Right hindlimb (tissue), 1 donor: Measurements from ENCODE around the gene FAM83B.
"Not testable (repeated sequence)": the region's sequence is repeated elsewhere in the genome, so short reads cannot be mapped to it uniquely, and the experiment has no call there.

ENCODE experiments used
- DNase-seq: peaks from one replicate; pipeline ENCODE4 v3.0.0-alpha.2; 2018

Gene FAM83B

DNA sequence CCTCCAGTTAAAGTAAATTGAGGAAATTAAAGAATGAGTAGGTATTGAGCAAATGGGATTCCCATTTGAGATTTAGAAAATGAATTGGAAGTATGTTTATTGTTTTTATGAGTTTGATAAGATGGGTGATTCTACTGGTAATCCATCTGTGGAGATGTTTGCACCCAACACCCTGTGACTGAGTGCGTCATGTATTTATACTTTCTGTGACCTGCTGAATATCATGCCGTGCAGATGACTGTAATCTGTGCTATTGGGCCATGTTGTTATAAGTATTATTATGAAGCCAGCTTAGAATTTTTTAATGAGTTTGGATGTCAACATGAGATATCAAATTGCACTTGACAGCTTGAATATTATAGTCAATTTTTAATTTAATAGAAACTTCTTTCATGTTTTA lies 17.7 kb downstream of the FAM83B start:
- no peak for DNase-seq

DNA sequence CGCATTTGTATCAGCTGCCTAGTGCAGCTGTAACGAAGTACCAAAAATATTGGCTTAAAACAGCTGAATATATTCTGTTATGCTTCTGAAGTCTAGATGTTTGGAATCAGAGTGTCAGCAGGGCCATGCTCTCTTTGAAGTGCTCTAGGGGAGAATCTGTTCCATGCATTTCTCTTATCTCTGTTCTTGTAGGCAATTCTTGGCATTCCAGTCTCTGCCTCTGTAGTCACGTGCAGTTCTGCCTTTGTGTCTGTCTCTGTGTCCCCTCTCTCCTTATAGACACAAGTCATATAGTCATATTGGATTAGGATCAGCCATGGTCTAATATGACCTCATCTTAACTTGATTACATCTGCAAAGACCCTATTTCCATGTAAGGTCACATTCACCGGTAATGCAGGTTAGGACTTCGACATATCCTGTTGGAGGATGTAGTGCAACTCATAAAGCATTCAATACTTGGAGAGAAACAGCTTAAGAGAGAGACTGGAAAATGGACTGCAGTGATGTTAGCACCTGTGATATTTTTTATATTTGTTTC lies 18.6 kb downstream of the FAM83B start:
- no peak for DNase-seq

- DNase-seq, result no peak
Observed at GRCh38 chr6:54868556-54868955, 22.0 kb downstream of the FAM83B start.

GRCh38 chr6:54873599-54873998 lies 27.0 kb downstream of the FAM83B start:
- DNase-seq, result no peak

DNA sequence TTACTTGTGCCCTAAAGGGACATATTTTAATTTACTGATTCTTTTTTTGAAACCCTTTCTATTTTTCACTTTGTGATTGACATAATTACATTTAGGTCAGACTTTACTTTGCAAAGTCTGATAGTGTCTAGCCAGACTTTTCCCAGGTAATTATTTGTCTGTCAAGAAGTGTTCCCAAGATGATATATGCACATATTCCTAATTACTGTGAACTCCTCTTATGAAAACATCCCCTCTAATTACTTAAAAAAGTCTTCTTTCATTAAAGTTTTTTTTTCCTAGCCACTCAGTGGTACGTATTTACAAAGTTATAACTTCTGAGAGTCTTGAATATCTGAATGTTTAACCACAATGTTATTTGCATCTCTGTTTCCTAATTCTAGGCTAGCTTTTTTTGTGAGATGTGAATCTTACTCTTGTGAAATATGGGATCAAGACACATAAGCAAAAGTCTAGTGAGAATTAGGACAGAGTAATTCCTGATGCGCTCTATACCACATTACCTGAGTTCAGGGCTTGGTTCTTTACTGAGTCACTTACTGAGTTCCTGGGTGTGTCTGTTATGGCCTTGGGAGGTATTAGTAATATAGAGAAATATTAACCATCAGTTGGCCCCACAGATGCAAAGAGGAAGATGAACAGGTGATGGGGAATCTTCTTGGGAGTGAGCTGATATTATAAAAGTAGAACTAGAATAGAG lies 27.9 kb downstream of the FAM83B start:
- DNase-seq, result no peak

DNA sequence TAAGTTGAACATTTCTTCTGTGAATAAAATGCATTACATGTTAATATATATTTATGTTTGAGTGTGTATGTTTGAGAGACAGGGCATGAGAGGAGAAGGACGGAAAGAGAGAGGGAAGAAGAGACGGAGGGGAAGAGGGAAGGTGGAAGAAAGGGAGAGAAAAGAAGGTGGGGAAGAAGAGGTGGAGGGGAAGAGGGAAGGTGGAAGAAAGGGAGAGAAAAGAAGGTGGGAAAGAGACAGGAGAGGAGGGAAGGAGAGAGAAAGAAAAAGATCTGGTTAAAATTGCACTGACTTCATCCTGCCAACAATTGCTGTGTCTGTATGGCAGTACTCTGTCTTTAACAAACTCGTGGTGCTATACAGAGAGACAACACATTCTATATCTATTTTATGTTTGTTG lies 29.0 kb downstream of the FAM83B start:
- no peak for DNase-seq

DNA sequence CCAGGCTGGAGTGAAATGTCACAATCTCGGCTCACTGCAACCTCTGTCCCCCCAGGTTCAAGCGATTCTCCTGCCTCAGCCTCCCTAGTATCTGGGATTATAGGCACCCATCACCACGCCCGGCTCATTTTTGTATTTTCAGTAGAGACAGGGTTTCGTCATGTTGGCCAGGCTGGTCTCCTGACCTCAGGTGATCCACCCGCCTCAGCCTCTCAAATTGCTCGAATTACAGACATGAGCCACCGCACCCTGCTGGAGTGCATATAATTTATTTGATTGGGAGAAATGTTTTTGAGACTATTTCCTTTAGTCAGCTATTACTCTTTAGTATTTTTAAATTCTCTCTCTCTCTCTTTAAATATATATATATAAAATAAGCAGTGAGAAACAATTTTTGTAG lies 29.8 kb downstream of the FAM83B start:
- no peak for DNase-seq

- DNase-seq, result no peak
Observed at GRCh38 chr6:54876871-54877270, 30.3 kb downstream of the FAM83B start.

DNA sequence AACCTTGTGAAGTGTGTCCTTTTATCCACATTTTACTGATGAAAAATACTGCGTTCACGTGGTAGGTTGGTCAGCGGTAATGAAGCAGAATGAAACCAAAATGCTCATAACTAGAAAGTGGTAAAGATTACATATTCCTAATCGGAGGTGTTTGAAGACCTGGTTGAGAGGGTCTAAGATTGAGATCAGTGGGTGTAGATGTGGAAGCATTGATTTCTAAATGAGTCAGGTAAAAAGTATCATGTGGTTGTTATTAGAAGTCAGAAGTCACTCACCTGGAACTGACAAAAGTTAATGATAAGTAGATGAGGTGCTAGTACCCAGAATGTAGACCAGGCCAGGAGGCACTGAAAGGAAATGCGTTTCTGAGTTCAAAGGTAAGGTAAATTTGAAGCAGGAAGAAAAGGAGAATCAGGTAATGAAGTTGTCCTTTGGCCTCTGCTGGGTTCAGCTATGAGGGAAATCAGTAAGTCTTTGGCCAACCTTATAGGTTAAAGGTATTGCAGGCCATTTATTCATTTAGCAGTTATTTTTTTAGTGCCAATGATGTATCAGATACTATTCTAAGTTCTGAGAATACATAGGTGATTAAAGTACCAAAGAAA lies 31.2 kb downstream of the FAM83B start:
- DNase-seq, result no peak

- DNase-seq, result no peak
Observed at GRCh38 chr6:54878718-54879117, 32.1 kb downstream of the FAM83B start.

GRCh38 chr6:54879188-54879985 lies 32.8 kb downstream of the FAM83B start:
- DNase-seq, result no peak

DNA sequence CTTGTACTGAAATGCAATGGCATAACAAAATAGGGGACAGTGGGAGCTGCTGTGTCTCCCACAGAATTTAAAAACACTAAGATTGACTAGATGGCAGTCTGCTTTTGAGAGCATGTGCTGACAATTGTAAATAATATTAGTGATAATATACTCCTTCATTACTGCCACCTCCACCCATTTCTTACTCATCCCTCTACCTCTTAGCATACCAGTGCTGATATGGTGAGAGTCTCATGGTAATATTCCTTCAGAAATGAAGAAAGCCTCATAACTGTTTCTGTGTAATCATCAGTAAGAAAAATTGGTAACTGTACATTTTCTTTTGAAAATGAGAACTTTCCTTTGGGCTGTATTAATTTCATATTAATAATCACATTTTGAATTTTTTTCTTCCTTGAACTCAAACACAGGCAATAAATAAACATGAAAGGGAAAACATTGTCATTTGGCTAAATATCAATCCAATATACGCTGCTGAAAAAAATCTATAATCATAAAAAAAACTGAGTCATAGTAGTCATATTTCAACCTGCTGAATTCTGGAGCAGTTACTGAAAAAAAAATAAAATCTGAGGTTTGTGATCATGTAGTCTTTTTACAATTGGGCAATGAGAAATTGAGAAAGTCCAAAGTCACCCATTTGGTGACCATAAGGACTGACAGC lies 34.6 kb downstream of the FAM83B start:
- no peak for DNase-seq

- not testable (repeated sequence) for DNase-seq
Observed at GRCh38 chr6:54881891-54882290, 35.3 kb downstream of the FAM83B start.

GRCh38 chr6:54886932-54887584 lies 40.5 kb downstream of the FAM83B start:
- no peak for DNase-seq

- DNase-seq, result no peak
Observed at GRCh38 chr6:54891536-54891935, 45.0 kb downstream of the FAM83B start.

DNA sequence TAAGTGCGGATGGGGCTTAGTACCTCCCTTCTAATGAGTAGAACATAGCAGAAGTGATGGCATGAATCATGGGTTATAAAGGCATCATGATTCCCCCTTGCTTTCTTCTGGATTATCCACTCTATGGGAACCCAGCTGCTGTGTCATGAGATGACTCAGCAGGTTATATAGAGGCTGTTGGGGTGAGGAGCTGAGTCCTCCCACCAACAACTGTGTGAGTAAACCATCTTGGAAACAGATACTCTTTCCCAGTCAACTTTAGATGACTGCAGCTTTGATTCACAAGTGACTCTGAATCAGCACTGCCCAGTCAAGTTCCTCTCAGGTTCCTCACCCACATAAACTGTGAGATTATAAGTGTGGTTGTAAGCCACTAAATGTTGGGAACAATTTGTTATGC lies 46.3 kb downstream of the FAM83B start:
- no peak for DNase-seq

GRCh38 chr6:54893818-54894217 lies 47.2 kb downstream of the FAM83B start:
- DNase-seq, result no peak

DNA sequence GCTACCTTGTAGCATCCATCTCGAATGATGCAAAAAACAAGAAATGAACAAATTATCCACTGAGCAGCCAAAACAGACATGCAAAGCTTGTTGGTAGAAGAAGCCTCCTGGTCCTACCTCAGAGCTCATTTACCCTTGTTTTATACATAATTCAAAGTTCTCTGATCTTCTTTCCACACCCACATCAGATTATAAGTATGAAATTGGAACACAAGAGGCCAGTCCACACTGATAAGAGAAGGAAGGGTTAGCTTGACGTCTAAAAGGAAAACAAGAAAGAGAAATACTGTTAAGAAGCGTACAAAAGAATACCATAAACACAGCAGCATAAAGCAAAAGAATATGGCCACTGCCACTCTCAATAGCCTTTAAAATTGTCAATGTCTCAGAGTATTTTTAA lies 49.7 kb downstream of the FAM83B start:
- DNase-seq, result no peak

DNA sequence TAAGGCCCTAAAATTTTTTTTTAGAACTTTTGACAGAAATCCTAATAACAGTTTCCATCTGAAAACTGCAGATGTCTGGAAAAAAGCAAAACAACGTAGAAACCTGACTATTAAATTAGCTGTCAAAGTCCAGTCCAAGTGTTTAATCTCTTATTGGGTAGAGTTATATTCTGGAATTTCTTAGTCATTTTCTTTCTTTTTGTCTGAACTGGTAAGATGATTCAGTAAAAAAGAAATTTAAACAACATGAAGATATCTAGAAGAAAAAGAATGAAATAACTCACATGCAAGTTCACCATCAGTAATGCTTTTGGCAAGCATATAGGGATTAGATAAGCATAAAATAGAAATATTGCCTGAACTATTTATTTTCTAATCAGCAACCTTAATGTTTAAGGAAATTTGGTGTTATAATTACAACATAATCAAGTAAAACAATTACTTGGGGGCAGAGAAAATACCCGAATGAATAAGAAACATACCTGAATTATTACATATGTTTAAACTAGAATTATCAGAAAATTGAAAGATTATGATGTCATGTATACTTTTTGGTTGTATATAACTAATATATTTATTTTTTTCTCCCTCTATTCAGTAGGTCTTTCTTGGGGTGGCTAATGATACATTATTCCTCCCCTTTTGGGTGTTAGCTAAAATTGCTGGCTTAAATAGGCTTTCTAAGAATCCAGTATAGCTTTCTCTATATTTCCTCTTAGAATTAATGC lies 51.1 kb downstream of the FAM83B start:
- no peak for DNase-seq

DNA sequence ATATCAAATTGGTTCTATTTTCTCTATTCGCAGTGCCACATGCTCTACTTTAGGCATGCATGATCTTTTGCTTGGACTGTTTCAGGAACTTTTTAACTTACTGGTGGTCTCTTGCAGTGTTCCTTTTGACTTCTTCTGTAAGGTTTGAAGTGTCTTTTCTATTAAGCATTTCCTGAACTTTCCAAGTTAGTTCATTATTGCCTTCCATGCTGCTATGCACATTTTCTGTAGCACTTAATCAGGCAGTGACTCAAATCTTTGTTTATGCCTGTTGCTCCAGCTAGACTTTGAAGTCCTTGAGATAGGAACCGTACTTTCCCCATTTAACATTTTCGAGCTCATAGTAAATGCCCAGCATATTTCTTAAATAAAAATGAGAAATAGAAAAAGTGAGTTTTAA lies 52.2 kb downstream of the FAM83B start:
- no peak for DNase-seq

- no peak for DNase-seq
Observed at GRCh38 chr6:54899442-54899841, 52.9 kb downstream of the FAM83B start.

DNA sequence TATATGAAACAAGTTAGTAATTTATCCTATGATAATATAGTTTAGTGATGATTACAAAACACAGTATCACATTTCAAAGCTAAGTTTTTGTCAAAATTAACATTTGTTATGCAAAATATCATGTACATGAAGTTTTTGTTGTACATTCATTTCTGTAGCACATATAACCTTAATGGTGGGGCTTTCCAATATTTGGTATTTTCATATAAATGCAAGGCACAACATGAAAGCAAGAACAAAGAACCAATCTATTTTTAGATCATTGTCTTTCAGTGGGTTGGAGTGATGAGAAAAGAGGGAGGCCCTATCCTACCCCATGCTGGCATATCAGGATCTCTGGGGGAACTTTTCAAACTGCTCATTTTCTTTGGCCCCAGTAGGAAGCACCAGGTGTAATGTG lies 53.4 kb downstream of the FAM83B start:
- no peak for DNase-seq
